HG03442 (cell line): ENCODE data around the gene AUTS2.

ENCODE experiments used
- ATAC-seq: cut with Tn5 transposase; IDR thresholded peaks from one replicate; pipeline ENCODE4 v1.9.1; 2021; ENCODE audit warnings: mild to moderate bottlenecking, moderate library complexity; ENCODE audit not compliant: unreplicated experiment

The AUTS2 gene

DNA sequence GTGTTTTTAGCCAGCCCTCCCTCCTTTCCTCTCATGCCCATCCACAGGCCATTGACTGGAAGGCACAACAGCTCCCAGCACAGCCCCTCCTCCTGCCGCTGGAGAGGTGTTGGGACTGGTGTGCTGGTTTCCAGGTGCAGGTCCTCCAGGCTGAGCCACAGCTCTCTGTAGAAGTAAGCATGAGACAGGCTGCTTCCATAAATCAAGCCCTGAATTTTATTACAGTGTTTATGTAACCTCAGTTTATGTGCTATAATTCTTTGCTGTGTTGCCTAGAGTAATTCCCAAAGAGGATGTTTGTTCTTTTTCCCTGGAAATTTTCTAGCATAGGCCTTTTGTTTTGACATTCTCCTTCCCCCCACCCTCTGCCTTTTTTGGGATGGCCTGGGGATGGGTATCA is 445.8 kb downstream of the AUTS2 start:
- ATAC-seq: no peak

DNA sequence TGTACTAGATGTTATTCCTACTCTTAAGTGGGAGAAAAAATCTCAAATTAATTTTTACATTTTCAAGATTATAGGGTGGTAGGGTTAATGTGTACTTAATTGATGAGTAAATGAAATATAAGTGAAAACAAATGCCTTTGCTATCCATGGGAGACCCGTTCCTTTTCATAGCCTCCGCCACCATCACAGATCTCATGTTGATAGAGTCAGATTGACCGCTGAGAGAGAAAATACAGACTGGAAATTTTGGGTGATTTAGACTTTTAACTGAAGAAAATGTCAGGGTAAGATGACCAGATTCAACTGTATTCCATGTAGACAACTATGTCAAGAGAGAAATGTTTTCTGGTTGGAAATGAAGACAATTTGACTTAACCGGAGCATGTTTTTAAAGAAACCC is 446.2 kb downstream of the AUTS2 start:
- ATAC-seq: no peak

DNA sequence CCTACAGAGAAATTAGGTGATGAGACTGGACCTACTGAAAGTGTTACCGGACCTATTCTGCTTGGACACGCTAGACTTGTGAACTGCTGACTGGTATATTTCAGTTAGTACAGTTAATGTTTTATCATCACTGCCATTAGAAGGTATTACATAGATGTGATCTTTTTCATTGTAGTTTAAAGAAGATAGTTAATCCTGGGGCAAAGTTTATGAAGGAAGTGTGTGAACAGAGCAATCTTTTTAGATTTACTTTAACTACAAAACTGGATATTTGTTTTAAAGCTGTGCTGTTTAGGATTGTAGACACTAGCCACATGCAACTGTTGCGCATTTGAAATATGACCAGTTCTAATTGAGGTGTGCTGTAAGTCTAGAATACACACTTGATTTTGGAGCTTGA is 446.7 kb downstream of the AUTS2 start:
- no peak for ATAC-seq

DNA sequence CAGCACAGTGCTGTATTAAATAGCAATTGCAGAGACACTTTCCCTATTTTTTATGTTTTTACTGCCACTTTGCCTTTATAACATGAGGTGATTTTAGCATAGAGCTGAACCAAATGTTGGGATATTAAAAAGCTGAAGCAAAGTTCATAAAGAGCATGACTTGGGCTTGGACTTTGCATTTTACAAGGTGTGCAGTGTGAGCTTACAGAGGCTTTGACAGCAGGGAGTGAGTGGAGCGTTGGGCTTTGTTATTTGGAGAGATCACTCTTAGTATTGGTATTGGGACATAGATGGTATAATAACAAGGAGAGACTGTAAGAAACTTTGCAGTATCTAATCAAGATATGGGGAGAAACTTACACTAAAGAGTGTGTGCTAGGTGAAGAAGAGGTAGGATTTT is 449.1 kb downstream of the AUTS2 start:
- no peak for ATAC-seq

DNA sequence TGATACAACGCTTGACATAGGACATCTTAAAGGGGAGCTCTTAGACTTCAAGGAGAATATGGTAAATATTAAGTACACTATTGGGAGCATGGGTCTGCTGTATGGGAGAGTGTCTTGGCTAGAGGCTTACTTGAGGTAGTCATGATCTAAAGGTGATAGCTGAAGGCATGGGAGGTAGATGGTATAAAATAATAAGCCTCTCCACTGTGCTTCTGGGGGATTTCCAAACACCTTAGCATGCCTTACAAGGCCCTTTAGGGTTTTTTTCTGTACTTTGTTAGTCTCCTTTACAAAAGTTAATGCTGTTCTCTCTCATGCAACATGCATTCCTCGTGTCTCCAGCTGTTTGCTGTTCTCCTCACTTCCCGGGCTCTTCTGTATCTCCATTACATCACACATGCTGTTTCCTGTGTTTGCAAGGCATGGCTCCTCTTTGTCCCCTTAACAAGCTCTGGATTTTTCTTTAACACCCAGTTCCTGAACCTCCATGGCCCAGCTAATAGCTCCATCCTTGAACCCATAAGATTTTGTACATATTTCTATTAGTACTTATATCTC is 449.7 kb downstream of the AUTS2 start:
- no peak for ATAC-seq

DNA sequence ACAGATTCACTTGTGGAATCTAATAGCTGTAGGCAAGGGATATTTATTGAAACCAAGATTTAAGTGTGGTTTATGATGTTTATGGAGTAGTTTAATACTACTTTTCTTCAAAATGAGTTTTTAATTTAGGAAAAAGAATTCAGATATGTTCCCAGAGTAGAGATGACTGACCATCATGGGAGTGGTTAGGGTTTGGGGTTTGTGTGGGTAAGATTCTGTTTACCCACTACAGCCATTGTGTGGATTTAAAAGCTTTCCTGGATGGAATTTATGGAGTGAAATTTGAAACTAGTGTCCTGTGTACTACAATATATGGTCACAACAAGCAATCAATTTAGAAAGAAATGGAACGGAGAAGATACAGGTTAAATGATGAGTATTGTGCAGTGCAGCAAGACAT is 453.5 kb downstream of the AUTS2 start:
- no peak for ATAC-seq

DNA sequence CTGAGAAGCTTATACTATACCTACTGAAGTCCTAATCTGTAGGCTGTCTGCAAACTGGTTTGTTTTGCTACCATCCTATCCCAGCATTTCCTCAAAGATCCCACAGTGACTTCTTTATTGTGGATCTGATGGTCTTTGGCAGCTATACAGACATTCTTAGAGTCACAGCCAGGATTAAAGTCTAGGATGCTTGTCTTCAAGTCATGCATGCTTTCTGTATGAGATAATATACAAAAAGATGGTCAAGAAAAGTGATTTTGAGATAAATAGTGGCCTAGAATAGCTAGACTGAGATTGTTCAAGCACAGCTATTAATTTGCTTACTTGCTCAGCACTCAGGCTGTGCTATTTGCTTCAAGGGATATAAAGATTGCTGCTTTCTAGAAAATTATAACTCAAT is 454.4 kb downstream of the AUTS2 start:
- ATAC-seq: no peak

DNA sequence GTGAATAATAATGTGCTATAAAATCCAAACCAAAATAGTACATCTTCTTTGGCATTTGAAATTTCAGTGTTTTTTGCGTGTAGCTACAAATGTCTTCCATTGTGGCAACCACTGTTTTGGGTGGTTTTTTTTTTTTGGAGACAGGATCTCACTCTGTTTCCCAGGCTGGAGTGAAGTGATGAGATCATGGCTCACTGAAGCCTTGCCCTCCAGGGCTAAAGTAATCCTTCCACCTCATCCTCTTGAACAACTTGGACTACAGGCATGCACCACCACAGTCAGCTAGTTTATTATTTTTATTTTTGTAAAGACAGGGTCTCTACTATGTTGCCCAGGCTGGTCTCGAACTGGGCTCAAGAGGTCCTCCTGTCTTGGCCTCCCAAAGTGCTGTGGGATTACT is 455.1 kb downstream of the AUTS2 start:
- ATAC-seq: no peak

DNA sequence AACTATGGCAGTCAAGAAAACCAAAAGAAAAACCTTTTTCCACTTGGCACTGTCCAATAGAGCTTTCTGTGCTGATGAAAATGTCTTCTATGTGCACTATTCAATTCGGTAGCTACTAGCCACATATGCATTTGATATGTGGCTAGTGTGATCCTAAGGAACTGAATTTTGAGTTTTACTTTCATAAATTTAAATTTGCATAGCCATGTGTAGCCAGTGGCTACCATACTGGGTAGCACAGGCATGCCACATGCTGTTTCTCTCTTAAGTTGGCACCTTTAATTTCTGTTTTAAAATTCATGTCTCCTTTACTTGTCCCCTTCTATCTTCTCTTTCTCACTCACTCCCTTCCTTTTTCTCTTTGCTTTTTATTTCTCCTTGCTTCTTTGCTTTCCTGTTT is 455.7 kb downstream of the AUTS2 start:
- no peak for ATAC-seq

DNA sequence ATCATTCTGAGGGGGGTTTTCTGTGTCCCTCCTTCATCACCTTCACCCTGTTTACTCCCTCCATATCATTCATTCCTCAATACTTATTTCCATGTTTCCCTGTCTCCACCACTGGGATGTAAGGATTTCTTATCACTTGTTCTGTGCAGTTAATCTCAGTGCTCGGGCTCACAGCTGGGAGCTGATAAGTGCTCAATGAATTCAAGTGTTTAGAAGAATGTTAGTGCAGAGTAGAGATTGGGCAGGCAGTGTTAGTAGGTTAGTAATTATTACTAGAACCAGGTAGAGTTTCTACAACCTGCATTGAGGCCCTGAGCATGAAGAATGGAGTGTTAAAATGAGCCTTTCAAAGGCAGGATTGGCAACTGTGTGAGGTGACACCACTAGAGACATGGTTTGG is 458.1 kb downstream of the AUTS2 start:
- ATAC-seq: no peak

DNA sequence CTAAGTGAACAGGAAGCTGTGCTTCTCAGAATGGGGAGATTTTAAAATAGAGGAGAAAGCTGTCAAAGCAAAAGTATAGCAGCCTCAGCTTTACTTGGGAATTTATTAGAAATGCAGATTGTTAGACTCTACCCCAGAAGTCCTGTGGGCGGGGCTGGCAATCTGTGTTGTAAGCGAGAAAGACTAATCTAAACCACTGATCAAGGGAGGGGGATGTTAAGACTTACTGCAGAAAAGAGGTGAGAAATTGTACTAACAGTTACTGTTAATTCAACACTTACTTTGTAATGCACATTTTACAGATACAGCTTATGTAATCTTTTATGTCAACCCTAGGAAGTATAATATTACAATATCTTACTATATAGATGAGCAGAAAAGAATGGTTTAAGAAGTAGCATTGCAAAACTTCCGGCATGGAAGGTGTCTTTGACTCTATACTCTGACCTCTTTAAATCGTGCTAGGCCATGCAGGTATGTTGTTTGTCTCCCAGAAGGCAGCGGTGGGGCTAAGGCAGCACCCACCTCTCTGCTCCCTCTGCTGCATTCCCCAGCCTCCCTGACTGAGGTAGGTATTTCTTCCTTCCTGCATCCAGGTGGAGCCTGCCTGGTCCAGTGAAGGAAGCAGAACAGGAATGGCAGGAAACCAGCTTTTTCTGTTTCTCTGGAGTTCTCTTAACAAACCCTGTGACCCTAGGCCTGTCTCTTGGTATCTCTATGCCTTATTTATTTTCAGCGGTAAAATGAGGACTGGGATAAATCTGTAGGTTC is 462.2 kb downstream of the AUTS2 start:
- no peak for ATAC-seq

DNA sequence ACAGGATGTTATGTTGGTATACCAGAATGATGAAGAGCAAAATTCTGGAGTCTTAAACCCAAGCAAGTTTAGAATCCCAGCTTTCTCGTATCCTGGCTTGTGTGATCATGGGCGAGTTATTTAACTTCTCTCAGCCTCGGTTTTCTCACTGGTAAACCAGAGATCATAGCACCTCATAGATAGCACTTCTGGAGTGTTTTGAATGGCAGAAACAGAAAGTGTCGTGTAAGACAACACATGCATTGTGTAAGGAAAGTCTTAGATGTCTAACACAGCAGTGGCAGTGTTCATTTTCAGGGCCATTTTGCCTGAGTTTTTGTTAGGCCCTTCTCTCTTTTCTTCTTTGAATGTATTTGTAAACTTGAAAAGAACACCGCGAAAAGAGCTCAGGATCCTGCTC is 465.1 kb downstream of the AUTS2 start:
- ATAC-seq: no peak

DNA sequence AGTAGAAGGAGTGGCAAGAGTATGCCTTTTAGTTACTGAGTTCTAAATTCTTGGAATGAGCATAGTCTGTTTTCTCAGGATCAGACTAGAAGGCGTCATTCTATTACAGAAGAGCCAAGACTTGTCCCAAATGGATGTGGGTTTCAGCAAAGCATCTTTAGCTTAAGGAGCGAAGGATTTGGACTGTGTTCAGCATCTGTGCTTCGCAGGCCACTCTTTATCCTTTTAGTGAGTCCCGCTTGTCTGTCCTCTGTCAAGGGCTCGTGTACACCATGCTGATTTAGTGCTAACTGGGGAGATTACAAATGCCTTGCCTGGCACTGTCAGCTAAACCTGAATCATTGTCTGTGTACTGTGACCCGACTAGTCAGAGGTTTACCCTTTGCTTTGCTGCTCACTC is 465.7 kb downstream of the AUTS2 start:
- no peak for ATAC-seq

DNA sequence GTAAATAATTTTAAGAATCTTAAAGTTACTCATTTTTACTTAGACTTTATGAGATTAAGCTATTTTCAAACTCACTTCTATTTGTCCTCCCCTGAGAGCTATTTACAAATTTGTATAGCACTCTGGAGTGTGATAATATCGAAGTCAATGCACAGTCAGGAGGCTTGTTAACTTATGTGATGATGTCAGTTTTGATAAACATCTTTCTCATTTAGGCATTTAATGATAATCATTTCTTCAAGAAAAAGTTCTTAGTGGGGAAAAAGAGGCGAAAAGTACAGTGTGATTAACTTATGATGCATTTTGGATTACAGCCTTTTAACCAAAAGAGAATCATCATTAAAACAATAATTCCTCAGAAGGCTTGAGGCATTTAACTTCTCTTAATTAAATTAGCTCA is 468.6 kb downstream of the AUTS2 start:
- ATAC-seq: no peak

DNA sequence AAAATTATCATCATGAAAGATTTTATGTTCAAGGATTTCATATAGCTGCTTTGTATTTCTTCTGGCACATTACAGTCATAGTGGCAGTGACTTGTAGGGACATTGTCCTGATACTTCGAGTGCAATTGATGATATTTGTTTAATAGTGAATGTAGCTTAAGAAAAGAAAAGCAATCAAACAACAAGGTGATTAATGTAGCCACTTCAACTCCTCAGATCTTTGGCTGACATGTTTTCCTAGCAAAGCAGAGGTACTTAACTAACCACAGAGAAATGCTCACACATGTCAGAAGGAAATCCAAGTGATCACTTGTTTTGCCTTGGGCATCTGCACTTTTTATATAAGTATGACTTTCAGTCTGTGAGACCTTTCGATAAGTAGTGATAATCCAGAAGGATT is 470.3 kb downstream of the AUTS2 start:
- no peak for ATAC-seq

DNA sequence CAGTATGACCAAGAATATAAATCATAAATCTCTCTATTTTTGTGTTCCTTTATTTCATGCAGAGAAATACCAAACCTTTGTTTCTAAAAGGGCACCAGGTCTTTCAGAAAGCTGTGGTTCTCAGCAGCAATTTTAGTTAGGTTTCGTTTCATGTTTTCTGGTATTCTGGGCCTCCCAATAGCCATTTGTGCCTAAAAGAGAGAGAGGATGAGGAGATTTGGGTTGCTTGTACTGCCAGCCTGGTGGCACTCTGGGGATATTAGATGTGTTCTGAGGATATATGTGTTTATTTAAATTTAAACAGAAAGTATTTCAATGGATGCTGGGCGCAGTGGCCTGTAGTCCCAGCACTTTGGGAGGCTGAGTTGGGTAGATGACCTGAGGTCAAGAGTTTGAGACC is 471.7 kb downstream of the AUTS2 start:
- ATAC-seq: no peak

DNA sequence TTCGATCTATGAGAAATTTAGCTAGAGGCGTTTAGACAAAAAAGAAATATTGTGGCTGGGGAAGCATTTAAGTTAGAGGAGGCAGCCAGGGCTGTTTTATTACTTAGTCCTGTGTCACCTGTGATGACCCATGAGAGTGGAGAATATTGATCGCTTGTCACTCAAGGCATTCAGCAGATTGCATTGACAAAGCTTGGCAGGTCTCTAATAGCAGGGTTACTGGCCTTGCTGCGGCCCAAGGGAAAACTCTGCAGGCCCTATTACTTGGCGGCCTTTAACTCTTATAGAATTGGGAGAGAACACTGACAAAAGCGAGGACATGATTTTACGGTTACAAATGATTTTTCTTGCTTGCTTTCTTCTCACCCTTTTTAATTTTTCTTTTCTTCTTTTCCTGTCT is 473.5 kb downstream of the AUTS2 start:
- ATAC-seq: no peak

DNA sequence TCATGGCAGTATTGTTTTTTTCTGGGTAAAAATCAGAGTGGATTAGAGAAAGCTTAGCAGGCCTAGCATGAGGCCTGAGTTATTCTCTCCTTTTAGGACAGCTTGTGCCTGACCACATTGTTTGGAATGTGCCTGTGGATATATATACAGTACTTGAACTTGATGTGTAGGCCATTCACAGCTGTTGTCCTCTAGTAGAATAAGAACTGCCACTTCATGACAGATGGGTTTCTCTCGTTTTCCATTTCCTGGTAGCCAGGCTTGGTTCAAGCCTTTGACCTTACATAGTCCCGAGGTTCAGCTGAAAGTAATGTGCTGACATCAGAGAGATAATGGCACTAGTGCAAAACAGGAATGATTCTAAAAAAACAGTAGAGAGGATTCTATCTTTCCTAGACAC is 473.9 kb downstream of the AUTS2 start:
- no peak for ATAC-seq

DNA sequence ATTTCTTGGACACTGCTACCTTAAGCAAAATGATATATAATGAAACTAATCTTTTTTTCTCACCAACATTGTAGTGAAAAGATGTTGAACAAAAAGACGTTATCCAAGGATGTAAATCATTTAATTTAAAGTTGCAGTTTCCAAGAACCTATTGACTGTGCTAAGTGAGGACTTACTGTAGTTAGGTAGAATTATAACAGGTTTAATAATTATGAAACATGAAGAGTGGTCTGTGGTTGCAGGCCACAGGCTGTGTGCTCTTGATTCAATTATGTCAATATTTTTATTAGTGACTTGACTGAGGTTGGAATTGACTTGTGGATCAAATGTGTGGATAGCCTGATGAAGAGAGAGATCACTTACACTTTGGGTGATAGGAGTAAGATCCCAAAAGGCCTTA is 478.1 kb downstream of the AUTS2 start:
- no peak for ATAC-seq

DNA sequence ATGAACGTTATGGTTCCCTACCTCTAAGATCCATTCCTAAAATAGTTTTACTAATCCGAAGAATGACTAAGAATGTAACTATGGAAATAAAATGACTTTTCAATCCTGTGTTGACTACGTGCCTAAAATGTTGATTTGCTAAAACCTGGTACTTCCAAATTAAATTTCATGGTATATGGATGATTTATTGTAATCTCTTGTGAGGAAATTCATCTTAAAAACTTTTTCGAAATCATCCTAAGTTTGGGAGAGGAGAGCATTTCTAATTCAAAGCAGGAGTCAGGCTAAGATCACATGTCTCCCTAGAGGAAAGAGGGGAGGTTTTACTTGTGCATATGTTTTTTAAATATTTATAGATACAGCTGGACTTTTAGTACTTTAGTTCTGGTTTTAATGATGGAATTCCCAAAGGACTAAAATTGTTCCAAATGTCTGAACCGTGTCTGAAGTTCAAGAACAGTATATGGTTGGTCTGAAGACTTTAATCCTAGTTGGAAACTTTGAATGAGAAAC is 483.9 kb downstream of the AUTS2 start:
- no peak for ATAC-seq

DNA sequence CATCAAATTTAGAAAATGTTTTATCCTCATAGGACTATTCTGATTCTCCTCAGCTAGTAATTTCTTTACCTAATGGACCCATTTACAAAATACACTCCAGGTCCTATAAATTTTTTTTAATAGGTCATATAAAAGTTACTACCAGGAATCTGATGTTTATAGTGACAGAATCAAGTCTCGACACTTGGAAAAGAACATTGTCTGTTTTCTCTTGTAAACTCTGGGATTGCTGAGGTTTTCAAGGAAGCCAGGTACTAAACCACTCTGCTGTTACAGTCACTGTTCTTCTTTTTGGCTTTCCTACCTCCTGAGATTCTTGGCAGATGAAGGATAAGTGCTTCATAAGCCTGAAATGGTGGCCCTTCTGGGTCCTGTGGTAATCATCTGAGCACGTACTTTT is 493.1 kb downstream of the AUTS2 start:
- ATAC-seq: no peak

DNA sequence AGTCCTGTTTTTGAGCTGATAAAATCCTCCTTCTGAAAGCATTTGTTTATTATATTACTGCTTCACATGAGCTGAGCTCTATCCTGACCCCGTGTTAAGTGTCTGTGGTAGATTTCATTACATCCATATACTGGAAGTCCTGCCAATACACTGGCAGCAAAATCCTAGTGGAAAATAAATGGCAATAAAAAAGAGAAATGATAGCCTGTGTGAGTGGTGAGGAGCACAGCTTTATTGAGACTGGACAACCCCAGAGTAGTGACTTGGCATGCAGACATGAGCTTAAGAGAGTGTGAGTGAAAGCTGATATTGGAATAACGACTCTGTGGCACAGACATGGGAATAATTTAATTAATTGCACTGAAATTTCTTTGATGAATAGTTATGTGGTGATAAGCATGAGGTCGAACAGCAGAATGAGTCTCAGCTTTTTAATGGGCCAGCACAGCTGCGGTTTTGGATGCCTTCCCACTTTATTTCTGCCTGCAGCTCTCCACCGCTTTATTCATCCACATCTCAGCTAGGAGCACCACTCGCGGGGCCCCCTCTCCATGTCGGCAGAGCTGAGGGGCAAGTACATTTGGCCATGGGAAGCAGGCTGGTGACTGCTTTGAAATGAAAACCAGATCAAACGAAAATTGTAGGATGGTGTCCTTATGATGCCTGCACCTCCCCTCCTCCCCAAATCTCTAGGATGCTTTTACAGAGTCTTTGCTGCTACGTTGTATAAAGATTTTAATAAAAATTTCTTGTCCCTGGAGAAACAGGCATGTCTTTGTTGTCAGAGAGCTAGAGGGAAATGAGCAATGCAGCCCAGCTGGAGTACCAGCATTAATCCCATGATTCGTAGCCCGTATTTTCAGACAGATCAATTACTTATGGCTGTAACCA is 494.3 kb downstream of the AUTS2 start:
- no peak for ATAC-seq
